Hematopoietic multipotent progenitor cell treated with erythropoietin and hydrocortisone succinate and interleukin-3 and kit ligand, for 8 days (in vitro differentiated cells): ENCODE measurements around the gene CPLX3.

Experiments used
- DNase-seq: peaks from one replicate; pipeline ENCODE4 v3.0.0-alpha.2; 2015

CPLX3 gene

DNA sequence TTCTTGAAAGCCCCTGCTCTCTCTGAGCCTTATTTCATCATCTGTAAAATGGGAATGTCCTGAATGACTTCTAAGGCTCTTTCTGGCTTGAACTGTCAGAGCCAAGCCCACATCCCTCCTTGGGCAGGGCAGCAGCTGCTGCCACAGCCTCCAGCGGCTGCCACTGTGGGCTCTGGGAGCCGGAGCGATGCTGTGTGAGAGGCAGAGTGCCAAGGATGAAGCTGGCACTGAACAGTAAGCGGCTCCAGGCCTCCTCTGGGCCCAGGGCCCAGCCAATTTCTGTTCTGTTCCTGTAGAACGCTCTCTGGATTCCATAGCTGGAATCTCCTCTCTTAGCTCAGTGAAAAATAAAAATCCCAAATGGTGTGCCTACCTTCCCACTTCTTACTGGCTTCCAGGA, 4.4 kb downstream of the CPLX3 start:
- DNase-seq = no peak

DNA sequence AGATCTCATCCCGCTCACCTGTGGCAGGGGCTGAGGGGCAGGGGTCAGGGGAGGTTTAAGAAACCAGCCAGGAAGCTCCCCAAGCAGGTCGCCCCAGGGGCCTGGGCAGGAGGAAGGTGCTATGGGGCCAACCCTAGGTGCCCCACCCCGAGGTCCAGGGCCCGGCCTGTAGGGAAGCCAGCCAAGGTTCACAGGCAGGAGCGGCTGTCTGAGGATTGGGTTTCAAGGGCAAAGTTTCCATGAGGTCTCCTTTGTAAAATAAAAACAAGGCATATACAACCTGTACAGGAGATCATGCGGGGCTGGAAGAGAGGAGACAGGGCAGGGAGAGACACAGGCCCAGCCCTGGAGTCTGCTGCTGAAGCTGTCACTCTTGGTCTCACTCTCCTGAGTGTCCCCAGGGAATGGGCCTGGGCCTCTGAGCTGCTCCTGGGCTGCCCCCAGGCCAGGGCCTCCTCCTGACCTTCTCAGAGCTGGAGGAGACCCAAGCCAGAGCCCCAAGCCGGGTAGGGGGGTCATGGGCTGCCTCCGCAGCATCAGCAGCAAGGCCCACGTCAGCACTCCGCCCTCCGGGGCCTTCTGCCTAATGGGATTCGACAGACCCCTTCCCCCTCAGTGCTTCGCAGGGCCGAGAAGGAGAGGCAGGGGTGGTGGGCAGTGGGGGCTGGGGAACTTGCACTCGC, 5.5 kb downstream of the CPLX3 start:
- DNase-seq = no peak

DNA sequence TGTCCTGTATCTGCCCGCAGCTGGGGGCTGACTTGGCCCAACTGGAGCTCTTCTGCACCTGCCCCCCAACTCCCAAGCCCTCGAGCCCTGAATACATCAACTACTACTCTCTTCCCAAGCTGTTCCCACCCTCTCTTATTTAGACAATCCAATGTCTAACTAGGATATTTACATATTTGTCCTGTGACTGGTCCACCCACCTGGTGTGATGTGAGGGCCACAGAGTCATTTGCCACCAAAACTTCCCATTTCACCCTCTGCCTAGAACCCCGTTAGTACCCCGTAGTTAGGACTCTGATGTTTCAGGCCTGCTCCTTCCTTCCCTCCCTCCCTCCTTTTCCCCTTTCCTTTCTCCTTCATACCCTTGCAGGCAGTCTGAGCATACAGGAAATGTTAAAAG, 6.4 kb downstream of the CPLX3 start:
- DNase-seq = no peak

DNA sequence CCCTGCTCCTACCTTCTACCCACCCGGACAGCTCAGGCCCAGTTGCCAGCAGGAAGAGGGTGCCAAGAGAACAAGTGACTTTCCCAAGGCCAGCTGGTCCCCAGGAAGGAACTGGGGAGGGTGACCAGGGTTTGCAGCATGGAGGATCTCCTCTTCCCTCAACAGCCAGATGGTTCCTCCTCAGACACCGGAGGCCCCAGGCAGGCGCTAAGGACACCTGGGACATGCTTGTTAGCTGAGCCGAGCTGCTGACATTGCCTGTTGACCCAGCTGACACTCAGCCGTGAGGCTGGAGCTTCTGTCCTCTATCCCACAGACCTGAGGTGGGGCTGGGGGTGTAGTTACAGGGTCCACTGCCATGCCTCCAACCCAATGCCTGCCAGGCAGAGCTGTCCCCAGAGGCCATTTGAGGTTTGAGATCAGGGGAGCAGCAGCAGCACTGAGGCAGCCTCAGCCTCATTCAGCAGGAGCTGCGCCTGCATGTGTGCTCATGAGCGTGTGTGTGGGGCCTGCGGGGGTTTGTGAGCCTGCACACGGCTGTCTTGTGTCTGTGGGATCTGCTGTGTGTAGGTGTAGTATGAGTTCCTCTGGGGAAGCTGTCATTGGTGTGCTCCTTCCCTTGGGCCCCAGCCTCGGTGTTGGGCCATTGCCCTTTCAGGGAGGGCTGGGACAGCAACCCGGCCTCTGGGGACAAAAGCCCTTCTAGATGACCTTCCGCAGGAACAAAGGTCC, 7.1 kb downstream of the CPLX3 start:
- no peak for DNase-seq

DNA sequence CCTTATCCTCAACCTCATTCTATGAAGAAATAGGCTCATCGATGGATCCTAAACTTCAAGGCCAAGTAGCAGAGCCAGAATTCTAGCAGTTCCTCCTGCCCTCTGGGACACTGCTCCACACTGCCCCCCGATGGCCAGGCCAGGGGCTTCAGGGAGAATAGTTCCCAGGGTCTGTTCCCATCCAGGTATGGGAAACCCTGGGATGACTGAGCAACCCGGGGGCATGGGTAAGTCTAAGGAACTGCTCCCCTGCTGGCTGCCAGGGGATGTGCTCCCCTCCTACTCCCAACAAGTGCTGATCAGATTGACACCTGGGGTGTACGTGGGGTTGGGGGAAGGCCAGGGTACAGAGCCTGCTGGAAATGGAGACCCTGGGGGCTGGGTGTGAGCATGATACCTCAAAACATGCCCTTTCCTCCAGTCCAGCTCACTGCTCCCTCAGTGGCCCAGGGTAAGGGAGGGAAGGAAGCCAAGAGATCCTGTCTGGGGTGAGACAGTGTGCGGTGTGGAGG, 8.9 kb downstream of the CPLX3 start:
- DNase-seq = peak; percentile 50

DNA sequence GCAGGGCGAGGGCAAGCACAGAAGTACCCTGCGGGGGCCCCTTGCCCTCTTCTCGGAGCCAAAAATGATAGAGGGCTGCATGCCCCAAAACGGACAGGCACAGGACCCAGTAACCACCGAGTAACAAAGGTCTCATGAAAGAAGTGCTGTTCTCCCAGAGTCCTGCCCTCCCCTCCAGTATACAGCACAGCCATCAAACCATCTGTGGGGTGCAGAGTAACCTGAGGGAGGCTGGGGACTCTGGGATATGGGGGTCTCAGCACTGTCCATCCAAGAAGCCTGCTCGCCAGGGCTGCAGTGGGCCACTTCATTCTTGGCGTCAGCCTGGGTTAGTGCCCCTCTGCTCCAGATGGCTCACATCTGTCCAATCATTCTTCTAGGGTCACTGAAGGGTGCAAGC, 10.4 kb downstream of the CPLX3 start:
- no peak for DNase-seq

DNA sequence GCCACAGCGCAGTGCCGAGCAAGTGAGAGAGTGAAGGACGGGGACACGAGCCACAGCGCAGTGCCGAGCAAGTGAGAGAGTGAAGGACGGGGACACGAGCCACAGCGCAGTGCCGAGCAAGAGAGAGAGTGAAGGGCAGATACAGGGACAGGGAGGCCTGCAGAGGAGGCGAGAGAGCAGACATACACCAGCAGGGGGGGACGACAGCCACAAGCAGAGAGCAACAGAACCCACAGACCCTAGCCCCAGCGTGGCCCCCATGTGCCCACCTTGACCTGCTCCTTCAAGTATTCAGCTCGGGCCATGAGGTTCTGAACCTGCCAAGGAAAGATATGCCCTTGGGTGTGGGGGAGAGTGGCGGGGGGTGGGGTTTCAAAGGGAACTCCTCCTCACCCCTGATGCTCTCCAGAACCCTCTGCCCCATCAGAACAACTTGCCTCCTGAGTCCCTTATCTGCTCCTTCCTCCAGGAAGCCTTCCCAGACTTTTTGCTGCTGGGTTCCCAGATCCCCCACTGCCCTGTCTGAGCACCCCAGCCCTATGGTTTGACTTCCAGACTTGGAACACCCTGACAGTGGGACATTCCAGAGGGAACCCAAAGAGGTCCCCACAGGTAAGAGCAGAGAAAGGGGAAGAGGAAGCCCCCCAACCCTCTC, 11.2 kb downstream of the CPLX3 start:
- no peak for DNase-seq

DNA sequence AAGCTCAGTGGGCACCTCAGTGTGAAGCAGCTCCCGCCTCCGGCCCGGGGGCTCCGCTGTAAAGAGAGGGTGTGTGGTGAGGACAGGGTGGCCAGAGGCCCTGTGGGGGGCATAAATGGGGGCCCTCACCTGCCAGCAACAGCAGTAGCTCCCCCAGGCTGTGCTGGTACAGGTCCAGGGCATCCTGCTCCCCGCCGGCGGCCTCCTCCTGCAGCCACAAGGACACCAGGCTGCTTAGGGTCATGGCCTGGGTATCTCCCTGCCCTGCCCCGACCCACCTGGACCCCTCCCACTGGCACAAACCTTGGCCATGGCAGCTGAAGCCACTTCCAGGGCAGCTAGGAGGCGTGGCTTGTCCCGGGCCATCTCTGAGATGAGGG, 11.7 kb downstream of the CPLX3 start:
- DNase-seq = no peak

DNA sequence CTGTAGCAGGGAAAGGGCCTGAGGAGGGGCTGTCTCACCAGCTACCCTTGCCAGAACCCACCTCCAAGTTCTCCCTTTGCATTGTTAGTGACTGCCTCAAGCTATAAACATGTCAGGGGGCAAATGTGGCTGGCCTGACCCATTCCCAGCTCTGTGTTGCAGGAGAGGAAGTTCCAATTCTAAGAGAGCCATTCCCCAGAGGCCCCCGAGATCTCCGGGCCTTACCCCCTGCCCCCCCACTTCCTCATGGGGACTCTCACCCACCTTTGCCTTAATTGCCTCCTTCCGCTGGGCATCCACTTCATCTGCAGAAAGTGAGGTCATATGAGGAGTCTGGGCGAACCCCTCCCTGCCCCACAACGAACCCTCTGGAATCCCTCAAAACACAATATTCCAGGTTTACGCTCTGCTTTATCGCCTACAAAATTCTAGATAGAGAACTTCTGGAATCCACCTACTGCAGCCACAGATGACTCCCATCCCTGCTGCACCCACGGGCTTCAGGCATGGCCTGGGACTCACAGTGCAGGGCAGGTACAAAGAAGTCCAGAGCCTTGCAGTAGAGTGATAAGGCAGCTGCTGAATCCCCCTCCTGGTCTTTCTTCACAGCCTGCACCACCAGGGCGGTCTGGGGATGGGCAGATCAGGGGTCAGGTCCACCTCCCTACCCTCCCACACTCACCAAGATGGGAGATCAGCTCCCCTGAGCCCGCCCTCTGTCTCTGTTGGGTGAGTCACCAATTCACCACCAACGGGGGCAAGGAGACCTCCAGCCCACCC, 12.5 kb downstream of the CPLX3 start:
- no peak for DNase-seq

DNA sequence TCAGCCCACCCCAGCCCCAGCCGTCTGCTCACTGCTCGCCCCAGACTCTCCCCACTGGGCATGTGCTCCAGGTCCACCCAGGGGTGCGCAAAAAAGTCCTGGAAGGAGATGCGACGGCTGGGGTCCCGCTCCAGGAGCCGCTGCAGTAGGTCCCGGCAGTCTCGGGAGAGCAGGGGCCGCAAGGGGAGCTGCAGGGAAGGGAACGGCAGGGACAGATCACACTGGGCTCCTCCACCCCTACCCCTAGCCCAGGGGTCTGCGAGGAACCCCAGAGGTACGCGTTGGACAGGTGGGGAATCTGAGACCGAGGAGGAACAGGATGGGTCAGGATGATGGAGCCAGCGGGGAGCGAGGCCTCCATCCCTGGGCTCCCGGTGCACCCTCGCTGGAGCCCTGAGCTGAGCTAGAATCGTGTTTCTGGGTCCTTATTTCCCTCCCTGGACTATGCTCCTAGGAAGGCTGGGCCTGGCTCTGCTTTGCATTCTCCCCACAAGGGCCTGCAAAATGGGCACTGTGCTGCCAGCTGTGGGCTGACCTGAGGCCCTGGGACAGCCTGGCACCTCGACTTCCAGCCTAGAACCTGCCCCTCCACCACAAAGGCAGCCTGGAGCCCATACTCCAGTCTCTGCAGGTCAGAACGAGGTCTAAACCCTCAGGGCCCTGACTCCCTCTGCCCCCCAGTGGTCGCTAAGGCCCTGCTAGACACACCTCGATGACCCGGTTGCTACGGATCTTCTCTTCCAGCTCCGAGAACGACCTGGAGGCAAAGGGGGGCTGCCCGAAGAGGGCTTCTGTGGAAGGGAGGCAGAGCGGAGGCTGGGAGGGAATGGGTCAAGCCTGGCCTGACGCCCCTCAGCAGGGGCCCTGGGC, 13.3 kb downstream of the CPLX3 start:
- DNase-seq = no peak

DNA sequence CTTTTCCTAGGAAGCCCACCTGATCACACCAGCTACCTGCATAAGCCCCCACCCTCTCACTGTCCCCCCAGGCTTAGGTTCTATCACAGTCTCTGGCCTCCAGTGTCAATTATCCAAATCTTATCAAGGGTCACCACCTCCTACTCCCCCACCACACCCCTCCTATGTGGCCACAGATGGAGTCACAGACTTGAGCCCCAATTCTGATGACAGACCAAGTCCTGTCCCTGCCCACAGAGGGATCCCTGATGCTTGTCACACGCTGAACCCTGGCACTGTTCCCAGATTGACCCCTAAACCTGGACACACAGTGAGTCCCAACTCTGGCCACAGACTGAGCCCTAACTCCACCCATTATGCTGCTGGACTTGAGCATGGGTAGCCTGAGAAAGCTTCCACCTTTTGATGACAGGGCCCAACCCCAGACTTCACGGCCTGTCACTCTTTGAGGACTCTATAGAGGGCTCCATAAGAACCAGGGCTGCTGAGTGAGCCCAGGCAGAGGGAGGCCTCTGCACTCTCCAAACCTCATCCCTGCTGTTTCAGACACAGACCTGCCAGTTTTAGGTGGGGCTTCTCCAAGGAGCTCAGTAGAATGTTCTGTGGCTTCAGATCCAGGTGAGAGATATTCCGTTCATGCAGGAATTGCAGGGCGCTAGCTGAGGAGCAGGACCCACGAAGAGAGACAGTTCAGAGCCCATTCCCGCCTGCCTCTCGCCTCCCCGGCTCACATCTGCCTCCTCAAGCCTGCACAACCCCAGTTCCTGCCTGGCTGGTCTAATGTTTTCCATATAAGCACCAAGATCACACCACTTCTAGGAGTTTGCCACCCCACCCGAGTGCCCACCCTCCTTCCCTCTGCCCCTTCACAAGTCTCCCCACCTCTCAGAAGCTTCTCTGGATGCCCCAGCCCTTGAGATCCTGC, 14.7 kb downstream of the CPLX3 start:
- DNase-seq = peak; percentile 36

DNA sequence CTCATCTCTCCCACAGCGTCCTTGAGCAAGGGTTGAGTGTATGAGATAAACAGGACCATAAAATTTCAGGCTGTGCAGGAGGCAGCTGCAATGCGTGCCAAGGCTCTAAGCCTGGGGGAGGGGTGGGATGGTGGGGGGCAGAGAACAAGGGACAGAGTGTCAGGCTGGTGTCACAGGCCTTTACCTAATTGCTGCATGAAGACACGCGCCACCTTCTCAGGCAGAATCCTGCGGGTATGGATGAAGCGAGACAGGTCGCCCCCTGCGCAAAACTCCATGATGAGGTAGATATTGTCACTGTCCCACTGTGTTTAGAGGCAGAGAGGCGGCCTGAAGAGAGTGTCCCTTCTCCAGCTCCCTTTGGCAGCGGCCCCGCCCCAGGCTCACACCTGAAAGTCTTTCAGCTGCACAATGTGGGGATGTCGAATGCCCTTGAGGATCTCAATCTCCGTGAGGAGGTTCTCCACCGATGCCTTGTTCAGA, 15.5 kb downstream of the CPLX3 start:
- DNase-seq = no peak

DNA sequence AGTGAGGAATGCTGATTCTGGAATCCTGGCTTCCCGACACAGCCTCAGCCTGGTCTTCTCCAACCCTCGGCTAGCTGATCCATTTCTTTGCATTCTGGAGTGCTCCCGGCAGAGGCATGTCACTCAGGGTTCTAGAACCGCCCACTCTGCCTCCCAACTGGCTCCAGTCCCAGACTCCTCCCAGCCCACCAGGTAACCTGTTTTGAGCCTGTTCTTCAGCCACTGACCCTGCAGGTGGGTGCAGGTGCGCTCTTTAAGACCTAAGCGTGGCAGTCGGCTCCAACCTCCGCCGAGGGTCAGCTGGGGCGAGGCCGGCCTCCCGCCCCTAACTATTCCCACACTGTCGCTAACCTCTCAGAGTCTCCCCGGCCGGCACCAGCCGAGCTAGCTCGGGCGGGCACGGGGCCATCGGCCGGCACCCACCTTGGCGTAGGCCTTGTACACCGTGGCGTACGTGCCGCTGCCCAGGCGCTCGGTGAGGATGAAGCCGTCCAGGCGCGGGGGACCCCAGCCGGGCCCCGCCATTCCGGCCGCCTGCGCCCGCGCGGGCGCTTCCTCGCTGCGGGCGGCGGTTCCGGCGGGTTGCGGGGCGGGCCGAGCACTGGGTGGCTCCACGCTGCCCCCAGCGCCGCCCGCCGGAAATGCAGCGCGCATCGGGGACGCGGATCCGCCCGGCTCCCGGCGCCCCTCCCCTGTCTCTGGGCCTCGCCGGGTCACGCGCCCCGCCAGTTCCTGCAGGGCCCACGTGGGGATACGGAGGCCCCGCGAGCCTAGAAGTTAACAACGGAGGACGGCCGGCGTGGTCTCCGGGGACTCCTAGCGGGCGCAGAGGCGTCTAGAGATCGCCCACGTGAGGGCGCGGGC, 16.4 kb downstream of the CPLX3 start, which contains the start of gene ULK3:
Gene ULK3 (minus strand): TSS at position 576 of the 864 bp plus-strand sequence. CDS start 51 bp downstream, at position 525.
- DNase-seq = peak; percentile 87

DNA sequence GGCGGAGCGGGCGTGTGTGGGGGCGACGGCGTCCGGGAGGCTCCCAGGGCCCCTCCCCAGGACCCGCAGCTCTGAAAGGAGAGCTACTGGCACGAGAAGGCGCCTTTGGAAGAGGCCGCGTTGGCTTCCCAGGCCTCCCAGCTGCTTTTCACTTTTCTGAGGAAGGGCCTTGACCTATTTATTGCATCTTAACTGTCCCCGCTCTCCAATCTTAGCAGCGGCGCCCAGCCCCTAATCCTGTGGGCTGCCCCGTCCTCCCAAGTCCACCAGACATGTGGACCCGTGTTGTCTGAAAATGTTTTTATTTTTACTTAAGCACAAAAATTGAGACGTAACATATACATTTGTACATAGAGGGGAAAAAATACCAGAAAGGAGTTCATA, 17.0 kb downstream of the CPLX3 start:
- no peak for DNase-seq

DNA sequence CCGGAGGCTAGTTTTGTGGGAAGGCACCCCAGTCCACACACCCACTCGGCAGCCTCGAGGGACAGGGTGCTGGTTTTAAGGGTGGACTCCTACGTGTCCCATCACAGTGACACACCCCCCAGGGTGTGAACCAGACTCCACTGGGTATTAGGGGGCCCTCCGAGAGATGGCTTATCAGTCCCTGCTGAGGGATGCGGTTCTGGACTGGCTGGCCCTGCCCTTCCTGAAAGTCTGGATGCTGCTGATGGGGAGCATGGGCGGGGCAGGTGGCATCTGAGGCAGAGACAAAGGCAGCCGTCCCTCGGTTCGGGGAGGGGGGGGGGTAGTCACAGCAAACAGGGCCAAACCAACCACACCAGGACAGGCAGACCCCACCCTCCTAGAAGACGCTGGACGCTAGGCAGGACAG, 17.5 kb downstream of the CPLX3 start:
- peak; percentile 95 for DNase-seq

DNA sequence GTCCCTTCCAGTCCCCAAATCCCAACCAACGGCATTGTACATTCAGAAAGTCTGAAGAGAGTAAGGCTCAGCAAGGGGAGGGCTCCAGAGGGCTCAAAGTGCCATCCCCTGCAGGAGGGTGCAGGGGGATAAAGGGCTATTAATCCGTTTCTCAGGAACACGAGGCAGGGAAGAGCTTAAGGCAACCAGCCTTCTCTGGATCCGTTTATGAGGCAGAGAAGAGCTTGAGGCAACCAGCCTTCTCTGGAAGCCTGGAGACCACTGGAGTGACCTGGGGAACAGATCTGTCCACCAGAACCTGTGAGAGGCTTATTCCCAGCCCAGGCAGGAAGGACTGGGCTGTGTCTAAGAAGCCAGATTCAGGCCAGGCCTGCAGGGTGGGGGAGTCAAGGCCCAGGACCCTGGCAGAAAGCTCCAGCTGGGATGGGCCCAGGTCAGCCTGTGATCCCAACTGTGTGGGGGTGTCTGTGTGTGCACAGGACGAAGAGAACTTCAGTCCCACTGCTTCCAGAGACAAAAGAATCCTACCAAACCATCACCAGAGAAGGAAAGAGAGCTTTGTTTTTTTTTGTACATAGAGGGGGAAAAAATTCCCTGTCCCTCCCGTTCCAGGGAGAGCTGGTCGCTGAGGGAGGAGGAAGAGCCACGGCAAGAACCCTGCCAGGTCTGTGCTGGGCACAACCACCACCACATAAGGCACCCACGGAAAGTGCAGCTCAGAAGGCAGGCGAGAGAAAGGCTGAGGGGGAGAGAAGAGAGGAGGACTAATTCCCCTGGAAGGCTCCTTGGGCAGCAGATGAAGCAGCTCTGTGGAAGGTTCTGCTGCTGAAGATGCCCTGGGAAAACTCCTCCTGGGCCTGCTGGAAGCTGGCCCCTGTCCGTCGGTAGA, 18.1 kb downstream of the CPLX3 start:
- peak; percentile 12 for DNase-seq

DNA sequence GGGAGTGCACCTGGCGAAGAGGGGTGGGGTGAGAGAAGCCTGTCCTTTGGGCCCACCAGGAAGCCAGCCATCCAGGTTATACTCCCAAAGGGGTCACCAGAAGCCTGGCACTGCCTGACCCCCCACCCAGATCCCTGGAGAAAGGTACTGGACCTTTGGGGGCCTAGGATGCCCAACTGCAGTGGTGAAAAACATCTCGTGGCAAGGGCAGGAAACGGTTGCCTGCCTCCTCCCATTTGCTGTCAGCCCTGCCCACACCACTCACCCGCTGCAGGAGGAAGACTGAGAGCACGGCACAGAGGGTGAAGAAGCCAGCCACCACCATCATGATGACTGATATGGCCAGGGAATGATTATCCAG, 18.8 kb downstream of the CPLX3 start:
- DNase-seq = peak; percentile 76

DNA sequence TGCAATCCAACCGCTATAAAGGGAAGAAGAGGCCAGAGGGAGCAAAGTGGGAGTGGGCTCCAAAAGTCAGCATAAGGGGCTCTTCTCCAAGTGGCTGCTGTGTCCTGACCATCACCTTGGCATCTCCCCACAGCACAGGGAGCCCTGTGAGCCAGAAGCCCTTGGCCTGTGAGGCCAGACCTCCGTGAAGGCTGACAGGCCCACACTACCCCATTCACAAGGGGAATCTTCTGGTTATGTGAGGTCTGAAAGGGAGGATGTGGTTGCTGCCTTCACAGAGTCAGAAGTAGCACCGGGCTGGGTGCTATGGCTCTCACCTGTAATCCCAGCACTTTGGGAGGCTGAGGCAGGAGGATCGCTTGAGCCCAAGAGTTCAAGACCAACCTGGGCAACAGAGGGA, 19.2 kb downstream of the CPLX3 start:
- peak; percentile 19 for DNase-seq

DNA sequence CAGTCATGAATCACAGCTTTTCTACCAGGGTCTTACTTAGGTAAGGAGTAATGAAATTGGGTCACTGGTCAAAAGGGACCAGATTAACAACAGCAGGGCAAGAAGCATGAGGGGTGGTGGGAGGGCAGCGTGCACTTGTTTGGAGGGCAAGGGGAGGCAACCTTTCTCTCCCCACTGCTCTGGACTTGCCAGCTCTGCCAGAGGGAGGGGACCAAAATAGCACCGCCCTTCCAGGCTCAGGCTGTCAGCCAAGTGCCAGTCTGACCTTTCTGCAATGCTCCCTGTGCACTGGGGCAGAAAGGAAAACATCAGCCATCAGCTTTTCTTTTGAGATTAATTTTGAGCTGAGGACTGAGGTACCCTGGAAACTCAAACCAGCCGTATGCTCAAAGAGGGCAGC, 21.0 kb downstream of the CPLX3 start:
- DNase-seq = peak; percentile 45
